ENCODE measurements around the gene SIGLEC10. TPM values are rescaled to one million over a fixed set of nuclear protein-coding genes. Genes with fewer than 3 reads are reported as not detected.
A peak's percentile ranks its signal among the peaks of the same experiment; 100 is the strongest.

The SIGLEC10 gene
- total and polyA plus RNA-seq, 2 donors from 2014 or later = 0.34 to 33.8 TPM

DNA sequence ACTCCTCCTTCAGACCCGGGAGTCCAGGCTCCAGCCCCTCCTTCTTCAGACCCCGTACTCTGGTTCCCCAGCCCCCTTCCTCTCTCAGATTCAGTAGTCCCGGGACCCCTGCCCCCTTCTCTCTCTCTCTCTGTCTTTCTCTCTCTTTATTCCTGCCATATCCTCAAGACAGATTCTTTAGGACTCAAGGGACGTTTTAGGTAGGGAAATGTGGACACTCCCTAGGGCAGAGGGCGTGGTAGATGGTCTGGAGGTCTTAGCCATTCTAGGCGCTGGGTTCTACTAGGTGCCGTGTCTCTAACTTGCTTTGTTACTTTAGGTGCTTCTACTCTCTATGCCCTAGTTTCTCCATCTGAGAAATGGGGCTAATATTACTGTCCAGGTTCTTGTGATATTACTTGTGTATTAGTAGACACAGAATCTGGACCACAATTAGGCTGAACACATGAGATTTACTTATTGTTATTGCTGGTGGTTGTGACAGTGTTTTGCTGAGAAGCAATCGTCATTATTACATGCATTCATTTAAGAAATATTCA, 26.3 kb downstream of the SIGLEC10 start:
- intact Hi-C loops (cut with DNase I) = no loop called here

DNA sequence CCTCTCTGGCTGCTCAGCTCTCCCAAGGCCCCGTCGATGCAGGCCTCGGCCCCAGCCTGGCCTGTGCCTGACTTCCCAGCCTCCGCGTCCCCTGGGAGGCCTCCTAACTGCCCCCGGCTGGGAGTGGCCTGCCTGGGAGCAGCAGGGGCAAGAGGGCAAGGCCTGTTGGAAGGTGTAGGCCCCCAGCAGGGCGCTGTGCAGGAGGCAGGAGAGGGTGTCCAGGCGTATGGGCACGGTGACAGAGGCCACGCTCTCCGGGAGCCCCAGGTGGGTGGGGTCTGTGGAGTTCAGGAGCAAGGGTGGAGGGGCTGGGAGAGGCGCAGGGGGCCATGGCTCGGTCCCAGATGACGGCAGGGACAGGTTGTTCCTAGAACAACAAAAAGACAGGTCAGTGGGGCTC, 28.3 kb downstream of the SIGLEC10 start:
- Histone ChIP-seq H3K4me3 (ENCODE audit: low read length in 3 of 3) (no peak overlapping the region), H3K9ac (ENCODE audit: low read length in 3 of 3) (no peak overlapping the region), H3K27me3 (ENCODE audit: control insufficient read depth, insufficient read depth, low read length) (no peaks in the 10 kb centered on the region), H3K4me1 (ENCODE audit: control insufficient read depth in 2 of 3, insufficient read depth in 2 of 3, low read depth in 1 of 3, low read length in 3 of 3) (peaks cover 0 to 5% (median 3%) of the 10 kb centered on the region in 3 donors), H3K36me3 (ENCODE audit: control insufficient read depth in 2 of 3, insufficient read depth in 3 of 3, low read length in 3 of 3) (no peaks in the 10 kb centered on the region), H3K9me3 (ENCODE audit: control insufficient read depth in 2 of 3, insufficient read depth in 1 of 3, low read length in 3 of 3) (no peaks in the 10 kb centered on the region), H3K27ac (ENCODE audit: low read depth in 2 of 2, low read length in 2 of 2) (no peak overlapping the region)
- TF ChIP-seq, protein P1, sequence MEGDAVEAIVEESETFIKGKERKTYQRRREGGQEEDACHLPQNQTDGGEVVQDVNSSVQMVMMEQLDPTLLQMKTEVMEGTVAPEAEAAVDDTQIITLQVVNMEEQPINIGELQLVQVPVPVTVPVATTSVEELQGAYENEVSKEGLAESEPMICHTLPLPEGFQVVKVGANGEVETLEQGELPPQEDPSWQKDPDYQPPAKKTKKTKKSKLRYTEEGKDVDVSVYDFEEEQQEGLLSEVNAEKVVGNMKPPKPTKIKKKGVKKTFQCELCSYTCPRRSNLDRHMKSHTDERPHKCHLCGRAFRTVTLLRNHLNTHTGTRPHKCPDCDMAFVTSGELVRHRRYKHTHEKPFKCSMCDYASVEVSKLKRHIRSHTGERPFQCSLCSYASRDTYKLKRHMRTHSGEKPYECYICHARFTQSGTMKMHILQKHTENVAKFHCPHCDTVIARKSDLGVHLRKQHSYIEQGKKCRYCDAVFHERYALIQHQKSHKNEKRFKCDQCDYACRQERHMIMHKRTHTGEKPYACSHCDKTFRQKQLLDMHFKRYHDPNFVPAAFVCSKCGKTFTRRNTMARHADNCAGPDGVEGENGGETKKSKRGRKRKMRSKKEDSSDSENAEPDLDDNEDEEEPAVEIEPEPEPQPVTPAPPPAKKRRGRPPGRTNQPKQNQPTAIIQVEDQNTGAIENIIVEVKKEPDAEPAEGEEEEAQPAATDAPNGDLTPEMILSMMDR (IDR thresholded peaks at IDR 0.05; ENCODE audit: borderline replicate concordance, extremely low read depth, insufficient read depth) = no peak
- FAIRE-seq (no peak), DNase-seq (peak in 1 of 5 donors; percentile 41)
- intact Hi-C loops (cut with DNase I) = no loop called here

More for the DNA sequence above, 26.3 kb downstream of the SIGLEC10 start:
- no peak for FAIRE-seq
- Histone ChIP-seq H3K27ac (ENCODE audit: low read depth in 2 of 2, low read length in 2 of 2) (no peak overlapping the region), H3K9me3 (ENCODE audit: control insufficient read depth in 2 of 3, insufficient read depth in 1 of 3, low read length in 3 of 3) (no peaks in the 10 kb centered on the region), H3K9ac (ENCODE audit: low read length in 3 of 3) (no peak overlapping the region), H3K27me3 (ENCODE audit: control insufficient read depth, insufficient read depth, low read length) (no peaks in the 10 kb centered on the region), H3K4me3 (ENCODE audit: low read length in 3 of 3) (no peak overlapping the region), H3K4me1 (ENCODE audit: control insufficient read depth in 2 of 3, insufficient read depth in 2 of 3, low read depth in 1 of 3, low read length in 3 of 3) (peaks cover 0 to 6% (median 5%) of the 10 kb centered on the region in 3 donors), H3K36me3 (ENCODE audit: control insufficient read depth in 2 of 3, insufficient read depth in 3 of 3, low read length in 3 of 3) (no peaks in the 10 kb centered on the region)
- TF ChIP-seq, protein P1 (IDR thresholded peaks at IDR 0.05; ENCODE audit: borderline replicate concordance, extremely low read depth, insufficient read depth) = no peak
- DNase-seq = no peak

DNA sequence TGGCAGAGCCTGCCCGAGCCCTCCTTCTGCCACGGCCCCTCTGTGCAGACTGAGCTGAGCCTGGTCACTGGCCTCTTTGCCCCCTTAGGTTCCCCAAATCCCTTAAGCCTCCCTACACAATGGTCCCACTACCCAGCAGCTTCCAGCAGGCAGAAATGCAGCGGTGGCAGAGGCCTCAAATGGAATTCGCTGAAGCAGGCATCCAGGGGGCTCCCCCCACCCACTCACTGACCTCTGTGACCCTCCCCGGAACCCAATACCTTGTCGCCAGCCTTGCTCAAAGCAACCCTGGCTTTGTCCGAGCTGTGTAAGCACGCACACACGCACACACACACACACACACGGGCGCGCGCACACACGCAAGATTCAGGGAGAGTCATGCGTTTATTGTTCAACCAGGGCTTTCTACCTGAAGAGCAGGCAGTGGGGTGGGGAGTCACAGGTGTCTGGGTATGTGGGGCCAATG, 29.5 kb downstream of the SIGLEC10 start, which contains the start of gene LIM2:
LIM2 (minus strand) TSS at position 51 of the 466 bp plus-strand sequence. CDS start 531 bp downstream, outside the sequence.
- no peaks in the 10 kb centered on the region for H3K36me3 ChIP-seq (ENCODE audit: control insufficient read depth in 2 of 3, insufficient read depth in 3 of 3, low read length in 3 of 3)
- H3K27ac ChIP-seq (ENCODE audit: low read depth in 2 of 2, low read length in 2 of 2) = no peak within 1 kb of the TSS
- H3K9me3 ChIP-seq (ENCODE audit: control insufficient read depth in 2 of 3, insufficient read depth in 1 of 3, low read length in 3 of 3) = no peaks in the 10 kb centered on the region
- DNase-seq (peak; percentile 50 to 85 (median 76)), FAIRE-seq (no peak)
- TF ChIP-seq, protein P1 (IDR thresholded peaks at IDR 0.05; ENCODE audit: borderline replicate concordance, extremely low read depth, insufficient read depth) = no peak
- no peak within 1 kb of the TSS for H3K9ac ChIP-seq (ENCODE audit: low read length in 3 of 3)
- H3K27me3 ChIP-seq (ENCODE audit: control insufficient read depth, insufficient read depth, low read length) = no peaks in the 10 kb centered on the region
- H3K4me3 ChIP-seq (ENCODE audit: low read length in 3 of 3) = no peak within 1 kb of the TSS
- H3K4me1 ChIP-seq (ENCODE audit: control insufficient read depth in 2 of 3, insufficient read depth in 2 of 3, low read depth in 1 of 3, low read length in 3 of 3) = no peaks in the 10 kb centered on the region
- intact Hi-C loops (cut with DNase I) = no loop called here
